ENCODE data around the gene IMP4.

DNA sequence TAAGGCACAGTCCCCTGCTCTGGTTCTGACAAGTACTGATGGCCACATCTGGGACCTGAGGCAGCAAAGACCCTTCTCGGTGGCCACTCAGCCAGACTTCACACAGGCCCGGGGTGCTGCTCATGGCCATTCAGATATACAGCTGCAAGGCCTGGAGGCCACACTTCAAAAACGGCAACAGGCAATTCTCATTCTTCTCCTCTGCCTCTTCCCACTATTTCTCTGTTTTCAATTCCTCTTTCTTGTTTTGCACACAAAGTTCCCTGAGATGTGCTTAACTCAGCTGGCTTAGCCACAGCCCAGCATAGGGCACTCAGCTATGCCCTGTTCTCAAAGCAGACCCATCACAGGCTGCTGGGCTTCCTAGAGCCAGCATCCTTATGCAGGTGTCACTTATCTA, 43.0 kb downstream of the IMP4 start:
- TF ChIP-seq, protein P1, sequence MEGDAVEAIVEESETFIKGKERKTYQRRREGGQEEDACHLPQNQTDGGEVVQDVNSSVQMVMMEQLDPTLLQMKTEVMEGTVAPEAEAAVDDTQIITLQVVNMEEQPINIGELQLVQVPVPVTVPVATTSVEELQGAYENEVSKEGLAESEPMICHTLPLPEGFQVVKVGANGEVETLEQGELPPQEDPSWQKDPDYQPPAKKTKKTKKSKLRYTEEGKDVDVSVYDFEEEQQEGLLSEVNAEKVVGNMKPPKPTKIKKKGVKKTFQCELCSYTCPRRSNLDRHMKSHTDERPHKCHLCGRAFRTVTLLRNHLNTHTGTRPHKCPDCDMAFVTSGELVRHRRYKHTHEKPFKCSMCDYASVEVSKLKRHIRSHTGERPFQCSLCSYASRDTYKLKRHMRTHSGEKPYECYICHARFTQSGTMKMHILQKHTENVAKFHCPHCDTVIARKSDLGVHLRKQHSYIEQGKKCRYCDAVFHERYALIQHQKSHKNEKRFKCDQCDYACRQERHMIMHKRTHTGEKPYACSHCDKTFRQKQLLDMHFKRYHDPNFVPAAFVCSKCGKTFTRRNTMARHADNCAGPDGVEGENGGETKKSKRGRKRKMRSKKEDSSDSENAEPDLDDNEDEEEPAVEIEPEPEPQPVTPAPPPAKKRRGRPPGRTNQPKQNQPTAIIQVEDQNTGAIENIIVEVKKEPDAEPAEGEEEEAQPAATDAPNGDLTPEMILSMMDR (IDR thresholded peaks at IDR 0.05), result no peak
- no peak for TF ChIP-seq POLR2A (IDR thresholded peaks at IDR 0.05)

Measured in tibial nerve (tissue), 3 donors.